C4-2B (cell line): Measurements from ENCODE around the gene PTRH1.

Experiments
- H3K27ac ChIP-seq: fragments of 450-650 bp; 2 replicates; pipeline ENCODE4 v1.5.1; 2017
- ZFX ChIP-seq: fragments of 450-650 bp; IDR thresholded peaks from 2 replicates; pipeline ENCODE4 v1.6.1; 2017
- TF ChIP-seq, protein P1 (sequence below): fragments of 450-650 bp; conservative IDR thresholded peaks from 2 replicates; pipeline ENCODE4 v1.5.1; 2017; ENCODE audit warnings: mild to moderate bottlenecking

The PTRH1 gene

DNA sequence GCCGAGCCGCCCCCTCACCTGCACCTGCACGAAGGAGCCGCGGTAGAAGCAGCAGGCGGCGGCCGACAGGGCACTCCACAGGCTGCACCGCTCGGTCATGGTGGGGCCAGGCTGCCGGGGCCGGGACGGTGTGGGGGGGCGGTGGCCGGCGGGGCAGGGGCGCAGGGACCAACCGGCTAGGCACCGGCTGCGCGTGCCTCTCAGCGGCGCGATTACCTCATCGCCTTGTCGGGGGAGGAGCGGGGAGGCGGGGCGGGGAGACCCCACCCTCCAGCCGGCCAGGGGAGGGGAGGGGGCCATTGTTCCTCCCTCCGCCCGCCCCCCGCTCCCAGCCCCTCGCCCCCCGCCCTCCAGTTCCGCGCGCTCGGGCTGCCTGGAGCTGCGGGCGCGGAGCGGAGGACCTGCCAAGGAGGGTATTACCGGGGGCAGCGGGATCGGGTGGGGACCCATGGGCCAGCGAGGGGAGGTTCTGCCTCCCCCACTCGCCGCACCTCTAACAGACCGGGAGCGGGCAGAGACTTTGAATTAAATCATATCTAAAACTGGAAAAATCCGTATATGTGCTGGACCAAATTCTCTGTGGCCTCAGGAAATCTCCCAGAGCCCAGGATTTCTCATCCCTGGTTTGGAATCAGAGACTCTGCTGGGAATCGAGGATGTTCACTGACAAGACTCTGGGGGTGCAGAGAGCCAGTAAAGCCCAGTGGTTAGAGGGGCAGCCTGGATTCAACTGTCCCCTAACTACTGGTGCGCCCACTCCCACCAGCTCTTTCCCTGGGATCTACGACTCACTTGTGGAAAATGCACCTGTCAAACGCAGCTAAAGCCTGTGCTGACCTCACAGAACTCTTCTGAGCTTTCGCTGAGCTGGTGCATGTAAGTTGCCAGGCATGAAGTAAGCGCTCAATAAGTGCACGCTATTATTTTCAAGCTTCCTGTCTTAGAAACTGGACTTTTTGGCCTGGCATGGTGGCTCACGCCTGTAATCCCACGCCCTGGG is 39.9 kb upstream of the PTRH1 start:
- TF ChIP-seq, protein P1, sequence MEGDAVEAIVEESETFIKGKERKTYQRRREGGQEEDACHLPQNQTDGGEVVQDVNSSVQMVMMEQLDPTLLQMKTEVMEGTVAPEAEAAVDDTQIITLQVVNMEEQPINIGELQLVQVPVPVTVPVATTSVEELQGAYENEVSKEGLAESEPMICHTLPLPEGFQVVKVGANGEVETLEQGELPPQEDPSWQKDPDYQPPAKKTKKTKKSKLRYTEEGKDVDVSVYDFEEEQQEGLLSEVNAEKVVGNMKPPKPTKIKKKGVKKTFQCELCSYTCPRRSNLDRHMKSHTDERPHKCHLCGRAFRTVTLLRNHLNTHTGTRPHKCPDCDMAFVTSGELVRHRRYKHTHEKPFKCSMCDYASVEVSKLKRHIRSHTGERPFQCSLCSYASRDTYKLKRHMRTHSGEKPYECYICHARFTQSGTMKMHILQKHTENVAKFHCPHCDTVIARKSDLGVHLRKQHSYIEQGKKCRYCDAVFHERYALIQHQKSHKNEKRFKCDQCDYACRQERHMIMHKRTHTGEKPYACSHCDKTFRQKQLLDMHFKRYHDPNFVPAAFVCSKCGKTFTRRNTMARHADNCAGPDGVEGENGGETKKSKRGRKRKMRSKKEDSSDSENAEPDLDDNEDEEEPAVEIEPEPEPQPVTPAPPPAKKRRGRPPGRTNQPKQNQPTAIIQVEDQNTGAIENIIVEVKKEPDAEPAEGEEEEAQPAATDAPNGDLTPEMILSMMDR: no peak
- no peak for TF ChIP-seq ZFX
- no peak overlapping the region for H3K27ac ChIP-seq

DNA sequence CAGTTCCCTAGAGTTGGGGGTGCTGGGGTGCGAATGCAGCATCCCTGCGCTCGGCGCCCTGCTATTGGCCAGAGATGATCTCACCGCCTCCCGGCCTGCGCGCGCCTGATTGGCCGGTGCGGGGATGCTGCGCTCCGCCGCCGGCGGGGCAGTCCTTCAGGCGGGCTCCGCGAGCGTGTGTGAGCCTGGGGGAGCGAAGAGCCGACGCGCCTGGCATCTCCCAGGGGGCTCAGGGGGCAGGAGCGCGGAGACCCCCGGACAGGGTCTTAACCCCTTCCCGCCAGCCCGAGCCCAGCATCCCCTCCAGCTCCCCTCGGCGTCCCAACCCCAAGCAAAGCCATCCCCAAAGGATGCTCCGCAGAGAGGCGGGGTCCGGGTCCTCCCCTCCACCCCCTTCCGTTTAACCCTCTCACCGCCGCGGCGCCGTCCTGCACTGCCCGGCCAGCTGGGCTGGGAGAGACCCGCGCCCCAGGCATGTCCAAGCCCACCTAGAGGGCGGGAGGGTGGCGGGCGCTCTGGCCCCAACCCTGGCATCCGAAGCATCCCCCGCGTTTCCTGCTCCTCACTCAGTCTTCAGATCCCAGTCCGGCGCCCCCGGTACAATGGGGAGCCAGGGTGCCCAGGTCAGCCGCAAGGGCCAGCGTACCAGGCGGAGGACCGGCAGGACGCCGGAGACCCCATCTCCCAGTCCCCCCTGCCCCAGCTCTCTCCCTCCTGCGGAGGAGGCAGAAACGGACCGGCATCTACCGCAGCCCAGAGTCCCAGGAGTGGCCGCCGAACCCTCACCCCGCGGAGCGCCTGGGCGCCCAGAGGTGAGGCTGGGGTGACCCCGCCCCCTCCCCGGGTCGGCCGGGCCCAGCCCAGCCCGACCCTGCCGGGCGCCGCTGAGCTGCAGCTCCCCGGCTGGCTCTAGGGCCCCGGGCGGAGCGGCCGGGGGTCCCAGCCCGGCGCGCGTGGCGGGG is 38.9 kb upstream of the PTRH1 start:
- no peak overlapping the region for H3K27ac ChIP-seq
- TF ChIP-seq, protein P1: no peak
- TF ChIP-seq ZFX: no peak

DNA sequence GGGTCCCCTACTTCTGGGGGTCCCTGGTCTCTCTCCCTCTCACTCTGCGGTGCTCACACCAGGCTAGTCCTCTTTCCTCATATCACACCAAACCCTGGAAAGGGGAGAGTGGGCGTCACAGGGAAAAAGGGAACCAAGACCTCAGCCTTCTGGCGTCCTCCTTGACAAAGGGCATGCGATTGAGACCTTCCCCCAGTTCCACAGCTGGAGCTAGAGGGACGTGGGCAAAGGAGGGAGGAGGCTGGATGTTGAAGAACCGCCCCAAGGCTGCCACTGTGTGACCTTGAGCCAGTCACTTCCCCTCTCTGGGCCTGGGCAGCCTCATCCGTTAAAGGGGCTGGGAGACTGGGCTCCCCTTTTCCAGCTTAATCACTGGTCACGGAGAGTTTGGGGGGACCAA is 38.2 kb upstream of the PTRH1 start:
- H3K27ac ChIP-seq: no peak overlapping the region
- TF ChIP-seq, protein P1: no peak
- TF ChIP-seq ZFX: no peak

DNA sequence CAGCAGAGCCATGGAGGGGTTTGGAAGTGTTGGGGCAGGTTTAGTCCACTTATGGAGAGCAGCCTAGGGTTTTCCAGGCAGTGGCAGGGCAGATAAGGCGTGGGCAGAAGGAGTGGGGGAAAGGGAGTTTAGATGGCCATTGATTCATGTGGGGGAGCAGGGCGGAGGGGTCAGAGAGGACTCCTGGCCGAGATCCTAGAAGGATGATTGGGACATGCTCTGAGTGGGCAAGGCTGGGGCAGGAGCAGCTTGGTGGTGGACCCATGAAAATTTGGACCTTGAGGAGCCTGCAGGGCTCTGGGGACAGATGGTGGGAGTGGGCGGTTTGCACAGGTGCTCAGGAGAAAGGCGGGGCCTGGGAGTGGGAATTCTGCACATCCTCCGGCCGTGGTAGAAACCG is 37.7 kb upstream of the PTRH1 start:
- H3K27ac ChIP-seq: no peak overlapping the region
- TF ChIP-seq, protein P1: no peak
- TF ChIP-seq ZFX: no peak

DNA sequence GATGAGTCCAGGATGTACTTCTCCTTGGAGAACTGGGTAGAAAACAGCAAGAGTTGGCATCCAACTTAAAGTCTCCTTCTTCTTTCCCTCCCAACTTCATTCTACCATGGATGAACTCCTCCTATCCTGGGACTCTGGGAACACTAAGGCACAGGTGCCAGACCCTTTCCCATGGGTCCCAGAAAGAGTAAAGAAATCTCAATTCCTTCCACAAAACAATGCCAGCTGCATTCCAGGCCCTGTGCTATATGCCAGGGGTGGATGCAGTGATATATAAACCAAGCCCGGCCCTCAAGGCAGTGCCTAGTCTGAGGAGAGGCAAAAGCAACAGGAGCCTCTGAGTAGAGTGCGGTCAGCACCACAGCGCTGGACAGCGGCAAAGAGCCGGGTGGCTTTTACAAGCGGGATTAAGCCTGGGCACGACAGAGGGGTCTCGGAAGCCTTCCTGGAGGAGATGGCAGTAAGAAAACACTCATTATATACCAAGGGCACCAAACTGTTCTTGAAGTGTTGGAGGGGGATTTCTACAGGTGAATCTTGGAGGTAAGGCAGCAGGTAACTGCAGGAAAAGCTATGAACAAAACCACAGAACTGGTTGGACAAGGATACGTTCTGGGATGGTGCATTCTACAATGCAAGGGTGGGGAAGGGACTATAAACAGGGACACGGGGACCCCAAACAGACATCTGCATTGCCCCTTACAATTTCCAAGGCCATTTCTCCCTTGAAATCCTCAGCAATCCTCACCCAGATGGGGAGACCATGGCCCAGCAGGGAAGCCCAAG is 36.0 kb upstream of the PTRH1 start:
- H3K27ac ChIP-seq: no peak overlapping the region
- TF ChIP-seq, protein P1: no peak
- no peak for TF ChIP-seq ZFX

DNA sequence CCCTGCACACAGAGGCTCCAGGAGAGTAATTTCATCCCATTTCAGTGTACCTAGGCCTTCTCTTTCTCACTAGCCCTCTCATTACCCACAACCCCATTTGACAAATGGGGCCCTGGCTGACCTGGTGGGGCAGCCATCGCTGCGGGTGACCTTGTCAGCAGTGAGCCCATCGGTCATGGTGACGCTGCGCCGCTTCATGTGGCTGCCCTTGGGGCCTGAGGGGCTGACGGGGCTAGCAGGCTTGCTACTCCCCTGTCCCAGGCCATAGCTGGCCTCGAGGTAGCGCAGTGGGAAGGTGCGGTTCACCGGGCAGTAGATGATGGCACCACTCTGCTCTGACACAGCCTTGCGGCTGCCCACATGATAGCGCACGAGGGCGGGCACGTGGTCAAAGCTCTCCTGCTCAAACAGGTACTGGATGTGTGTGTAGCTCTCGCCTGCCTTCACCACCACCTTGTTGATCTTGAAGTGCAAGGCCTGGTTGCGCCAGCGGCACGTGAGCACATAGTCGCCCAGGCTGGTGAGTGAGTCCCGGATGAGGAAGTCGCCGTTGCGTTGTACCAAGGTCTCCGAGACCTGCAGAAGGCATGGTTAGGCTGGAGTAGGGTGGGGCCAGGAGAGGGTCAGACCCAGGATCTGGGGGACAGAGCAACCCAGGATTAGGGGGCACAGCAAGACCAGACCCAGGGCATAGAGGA is 33.8 kb upstream of the PTRH1 start:
- TF ChIP-seq, protein P1: no peak
- no peak for TF ChIP-seq ZFX
- no peak overlapping the region for H3K27ac ChIP-seq
